ENCODE measurements around the gene ENTPD8.
"Not testable (repeated sequence)": the region's sequence is repeated elsewhere in the genome, so short reads cannot be mapped to it uniquely, and the experiment has no call there.

Gene ENTPD8

DNA sequence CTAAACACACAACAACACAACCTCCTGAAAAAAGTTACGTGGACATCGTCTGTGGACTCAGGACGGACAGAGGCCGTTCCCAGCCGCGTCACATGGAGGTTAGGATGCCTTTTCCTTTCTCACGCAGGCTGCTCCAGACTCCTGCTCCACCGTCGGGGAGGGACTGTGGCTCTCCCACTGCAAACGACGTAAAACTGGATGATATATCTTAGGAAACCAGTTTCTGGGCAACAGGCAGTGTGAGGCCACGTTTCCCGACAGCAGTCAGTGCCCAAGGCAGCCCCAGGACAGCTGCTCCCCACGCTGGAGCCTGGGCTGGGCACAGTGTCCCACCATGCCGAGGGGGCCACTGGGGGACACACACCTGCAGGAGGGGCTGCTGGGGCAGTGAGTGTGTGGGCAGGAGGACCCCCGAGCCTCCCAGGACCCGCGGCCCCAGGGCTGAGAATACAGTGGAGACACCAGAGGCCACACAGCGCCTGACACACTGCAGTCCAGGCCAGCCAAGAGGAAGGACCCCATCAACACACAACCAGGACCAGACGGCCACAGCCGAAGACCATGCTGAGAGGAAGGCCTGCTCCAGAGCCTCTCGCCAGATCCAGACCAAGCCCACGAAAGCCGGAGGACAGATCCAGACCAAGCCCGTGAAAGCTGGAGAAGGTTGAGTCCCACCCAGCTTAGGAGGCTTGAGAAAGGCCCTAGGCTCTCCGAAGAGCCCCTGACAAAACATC, 44.4 kb downstream of the ENTPD8 start:
- in situ Hi-C loops (cut with MboI; ENCODE audit: low sequenced_read_pairs) = no loop called here

DNA sequence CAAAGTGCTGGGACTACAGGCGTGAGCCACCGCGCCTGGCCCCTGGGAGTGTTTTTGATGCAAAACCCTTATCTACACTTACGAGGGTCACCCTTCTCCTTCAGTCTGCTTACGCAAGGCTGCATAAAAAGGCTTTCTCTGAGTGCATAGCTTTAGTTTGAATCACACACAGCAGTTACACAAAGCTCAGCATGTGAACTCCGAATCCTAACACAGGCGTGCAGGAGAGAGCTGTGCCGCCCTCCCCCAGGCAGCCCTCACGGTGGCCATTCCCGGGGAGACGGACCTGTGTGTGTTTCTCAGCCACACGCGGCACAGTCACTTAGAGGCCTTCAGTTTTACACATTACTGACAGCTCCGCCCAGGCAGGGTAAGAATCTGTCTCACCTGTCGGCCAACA, 44.9 kb downstream of the ENTPD8 start:
- in situ Hi-C loops (cut with MboI; ENCODE audit: low sequenced_read_pairs) = no loop called here

DNA sequence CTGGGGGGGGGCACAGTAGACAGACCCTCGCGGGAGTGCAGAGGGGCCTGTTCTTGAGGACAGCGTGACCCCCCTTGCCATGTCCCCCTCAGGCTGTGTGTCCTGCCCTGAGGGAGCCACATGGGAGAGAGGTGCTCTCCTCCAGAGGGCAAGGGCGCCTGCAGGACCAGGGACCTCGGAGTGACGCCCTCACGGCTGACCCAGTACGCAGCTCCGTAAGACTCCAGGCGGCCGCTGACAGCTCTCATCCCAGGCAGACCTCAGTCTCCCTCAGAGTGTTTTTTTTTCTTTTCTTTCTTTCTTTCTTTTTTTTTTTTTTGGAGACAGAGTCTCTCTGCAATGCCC, 45.5 kb downstream of the ENTPD8 start:
- in situ Hi-C loops (cut with MboI; ENCODE audit: low sequenced_read_pairs) = no loop called here

DNA sequence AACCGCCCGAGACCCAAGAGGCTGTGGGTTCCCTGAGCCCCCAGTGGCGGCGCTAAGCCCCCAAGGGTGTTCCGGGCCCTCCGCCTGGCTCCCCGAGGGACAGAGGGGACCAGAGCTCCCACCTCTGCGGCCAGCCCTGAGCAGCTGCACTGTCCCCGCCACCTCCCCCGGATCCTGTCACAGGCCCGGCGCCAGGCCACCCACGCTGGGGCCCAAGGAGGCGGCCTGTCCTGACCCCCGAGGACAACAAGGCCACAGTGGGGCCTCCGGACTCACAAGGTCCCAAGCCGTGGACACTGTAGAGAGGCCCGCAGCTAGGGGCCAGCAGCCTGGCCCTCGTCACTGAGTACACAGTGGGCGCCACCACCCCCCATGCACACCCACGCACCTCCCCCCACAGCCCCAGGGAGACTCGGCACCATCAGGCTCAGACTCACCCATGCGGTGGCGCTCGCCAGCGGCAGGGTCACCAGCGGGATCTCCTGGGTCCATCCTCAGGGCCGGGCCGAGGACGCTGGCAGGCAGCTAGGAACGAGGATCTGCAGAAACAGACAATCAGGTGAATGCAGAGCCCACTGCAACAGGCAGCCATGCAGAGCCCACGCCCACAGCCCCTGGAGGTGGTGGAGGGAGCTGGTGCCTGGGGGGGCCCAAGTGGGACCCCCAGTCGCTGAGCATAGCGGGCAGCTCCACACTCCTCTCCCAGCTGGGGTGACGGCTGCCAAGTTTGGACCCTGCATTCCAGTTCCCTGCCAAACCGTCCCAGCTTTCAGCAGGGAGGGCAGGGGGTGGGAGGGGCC, 46.1 kb downstream of the ENTPD8 start:
- in situ Hi-C loops (cut with MboI; ENCODE audit: low sequenced_read_pairs) = no loop called here

DNA sequence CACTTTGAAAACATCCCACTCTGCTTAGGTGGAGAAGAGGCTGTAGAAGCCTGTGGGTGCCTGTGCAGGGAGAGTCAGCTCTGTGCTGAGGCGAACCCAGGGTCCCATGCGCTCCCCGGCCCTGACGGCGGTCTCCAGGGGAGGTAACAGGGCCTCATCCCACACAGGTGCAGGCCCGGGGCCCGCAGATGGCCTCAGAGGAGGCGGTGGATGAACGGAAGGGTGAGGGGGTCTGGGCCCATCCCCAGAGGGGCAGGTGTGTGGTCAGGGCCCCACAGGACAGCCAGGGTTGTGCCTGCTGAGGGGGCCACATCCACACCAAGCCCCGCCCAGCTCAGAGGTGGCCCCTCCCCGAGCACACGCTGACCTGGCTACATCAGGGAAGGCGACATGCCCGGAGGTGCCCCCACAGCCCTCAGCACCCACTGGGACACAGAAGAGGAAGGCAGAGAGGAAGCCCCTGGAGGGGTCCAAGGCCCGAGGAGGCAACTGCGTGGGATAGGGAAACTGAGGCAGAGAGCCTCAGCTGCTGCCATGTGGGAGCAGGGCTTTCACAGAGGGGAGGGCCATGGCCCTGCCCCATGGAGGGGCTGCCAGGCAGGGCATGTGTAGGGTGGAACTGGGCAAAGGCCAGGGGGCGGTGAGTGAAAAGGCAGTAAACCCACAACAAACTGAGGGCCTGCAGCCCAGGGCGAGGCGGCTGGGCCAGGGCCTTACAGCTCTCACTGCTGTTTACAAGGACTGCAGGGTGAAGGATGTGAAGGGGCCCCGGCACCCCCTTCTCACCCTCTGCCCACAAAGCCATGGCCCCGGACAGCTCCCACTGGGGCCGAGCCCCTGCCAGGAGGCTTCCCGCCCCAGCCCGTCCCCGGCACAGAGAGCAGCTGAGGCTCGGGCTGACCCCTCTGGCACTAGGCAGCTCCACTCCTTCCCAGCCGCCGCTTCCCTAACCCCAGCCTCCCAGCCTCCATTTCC, 47.7 kb downstream of the ENTPD8 start:
- in situ Hi-C loops (cut with MboI; ENCODE audit: low sequenced_read_pairs) = no loop called here

DNA sequence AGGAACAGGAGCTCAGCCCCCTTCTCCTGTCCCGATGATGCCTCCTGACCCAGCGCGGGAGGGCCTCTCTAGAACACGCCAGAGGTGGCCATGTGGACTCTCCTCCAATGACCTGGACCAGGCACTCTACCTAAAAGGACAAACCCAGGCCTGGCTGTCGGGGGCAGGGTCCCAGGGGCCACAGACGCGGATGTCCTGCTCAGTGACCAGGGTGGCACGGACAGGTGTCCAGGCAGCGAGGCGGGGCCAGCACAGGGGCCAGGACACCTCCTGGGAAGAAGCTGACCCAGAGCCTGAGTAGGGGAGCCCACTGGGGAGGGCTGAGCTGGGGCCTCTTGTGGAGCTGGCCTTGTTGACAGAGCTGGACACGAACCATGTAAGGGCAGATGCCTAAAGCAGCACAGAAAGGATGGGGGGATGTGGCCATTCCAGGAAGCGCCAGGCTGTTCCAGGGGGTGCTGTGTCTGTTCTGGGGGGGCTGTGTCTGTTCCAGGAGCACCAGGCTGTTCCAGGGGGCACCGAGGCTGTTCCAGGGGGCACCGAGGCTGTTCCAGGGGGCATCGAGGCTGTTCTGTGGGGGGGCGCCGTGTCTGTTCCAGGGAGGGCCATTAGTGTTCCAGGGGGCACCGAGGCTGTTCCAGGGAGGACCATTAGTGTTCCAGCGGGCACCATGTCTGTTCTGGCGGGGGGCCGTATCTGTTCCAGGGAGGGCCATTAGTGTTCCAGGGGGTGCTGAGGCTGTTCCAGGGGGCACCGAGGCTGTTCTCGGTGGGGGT, 48.7 kb downstream of the ENTPD8 start:
- in situ Hi-C loops (cut with MboI; ENCODE audit: low sequenced_read_pairs) = no loop called here

DNA sequence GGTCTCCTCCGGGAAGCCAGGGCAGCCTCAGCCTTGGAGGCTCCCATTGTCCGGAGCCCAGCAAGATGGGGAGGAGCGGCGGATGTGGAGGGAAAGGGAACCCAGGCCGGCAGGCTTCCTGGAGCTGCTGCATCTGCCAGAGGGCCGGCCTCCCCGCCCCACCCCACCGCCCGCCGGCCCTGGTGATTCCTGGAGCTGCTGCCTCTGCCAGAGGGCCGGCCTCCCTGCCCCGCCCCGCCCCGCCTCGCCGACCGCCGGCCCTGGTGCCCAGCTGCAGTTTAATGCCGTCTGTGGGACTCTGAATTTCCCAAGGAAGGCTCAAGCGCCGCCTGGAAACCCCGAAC, 49.8 kb downstream of the ENTPD8 start:
- in situ Hi-C loops (cut with MboI; ENCODE audit: low sequenced_read_pairs) = no loop called here

DNA sequence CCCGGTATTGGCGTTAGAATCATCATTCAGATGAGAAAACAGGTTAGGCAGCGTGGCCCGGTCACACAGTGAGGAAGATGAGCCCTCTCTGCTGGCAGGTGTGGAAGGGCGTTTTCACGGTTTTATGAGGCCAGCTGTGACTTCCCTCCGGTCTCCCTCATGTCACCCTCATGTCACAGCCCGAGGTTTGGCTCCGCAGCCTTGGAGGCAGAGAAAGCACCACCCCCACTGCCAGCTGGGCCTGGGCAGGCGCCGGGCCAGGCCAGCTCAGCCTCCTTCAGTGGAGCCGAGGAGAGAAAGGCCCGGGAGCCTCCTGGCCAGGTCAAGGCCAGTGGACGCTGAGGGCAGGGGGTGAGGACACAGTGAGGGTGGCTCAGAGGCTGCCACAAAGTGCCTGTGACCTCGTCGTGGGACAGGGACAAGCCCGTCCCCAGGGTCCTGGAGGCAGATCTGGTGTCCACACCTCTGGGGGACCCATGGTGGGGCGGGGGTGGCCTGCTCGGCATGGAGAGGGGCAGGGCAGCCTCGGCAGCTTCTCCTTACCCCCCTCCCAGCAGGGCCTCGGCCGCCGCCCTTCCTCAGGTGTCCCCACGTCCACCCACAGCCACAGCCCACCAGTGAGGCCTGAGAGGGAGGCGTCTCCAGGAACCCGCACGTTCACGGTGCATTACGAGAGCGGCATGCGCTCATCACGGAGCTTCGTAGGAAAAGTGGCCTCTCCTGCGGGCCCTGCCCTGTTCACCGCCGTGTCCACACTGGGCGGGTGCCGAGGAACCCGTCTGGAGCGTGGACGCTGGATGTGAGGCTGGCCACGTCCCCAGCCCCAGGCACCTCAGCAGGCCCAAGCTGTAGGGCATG, 50.4 kb downstream of the ENTPD8 start:
- in situ Hi-C loops (cut with MboI; ENCODE audit: low sequenced_read_pairs) = no loop called here

DNA sequence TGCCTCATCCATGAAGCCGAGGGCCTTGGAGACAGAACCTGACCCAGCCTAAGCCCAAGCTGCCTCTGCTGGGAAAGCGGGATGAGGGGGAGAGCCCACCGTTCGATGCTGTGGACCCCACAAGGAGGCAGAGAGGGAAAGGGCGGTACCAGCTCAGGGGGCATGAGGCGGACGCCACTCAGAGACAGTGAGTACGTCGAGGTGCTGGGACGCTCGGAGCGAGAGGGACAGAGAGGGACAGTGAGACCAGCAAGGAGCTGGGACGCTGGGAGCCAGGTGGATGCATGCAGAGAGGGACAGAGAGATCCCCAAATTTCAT, 51.8 kb downstream of the ENTPD8 start:
- in situ Hi-C loops (cut with MboI; ENCODE audit: low sequenced_read_pairs) = no loop called here

DNA sequence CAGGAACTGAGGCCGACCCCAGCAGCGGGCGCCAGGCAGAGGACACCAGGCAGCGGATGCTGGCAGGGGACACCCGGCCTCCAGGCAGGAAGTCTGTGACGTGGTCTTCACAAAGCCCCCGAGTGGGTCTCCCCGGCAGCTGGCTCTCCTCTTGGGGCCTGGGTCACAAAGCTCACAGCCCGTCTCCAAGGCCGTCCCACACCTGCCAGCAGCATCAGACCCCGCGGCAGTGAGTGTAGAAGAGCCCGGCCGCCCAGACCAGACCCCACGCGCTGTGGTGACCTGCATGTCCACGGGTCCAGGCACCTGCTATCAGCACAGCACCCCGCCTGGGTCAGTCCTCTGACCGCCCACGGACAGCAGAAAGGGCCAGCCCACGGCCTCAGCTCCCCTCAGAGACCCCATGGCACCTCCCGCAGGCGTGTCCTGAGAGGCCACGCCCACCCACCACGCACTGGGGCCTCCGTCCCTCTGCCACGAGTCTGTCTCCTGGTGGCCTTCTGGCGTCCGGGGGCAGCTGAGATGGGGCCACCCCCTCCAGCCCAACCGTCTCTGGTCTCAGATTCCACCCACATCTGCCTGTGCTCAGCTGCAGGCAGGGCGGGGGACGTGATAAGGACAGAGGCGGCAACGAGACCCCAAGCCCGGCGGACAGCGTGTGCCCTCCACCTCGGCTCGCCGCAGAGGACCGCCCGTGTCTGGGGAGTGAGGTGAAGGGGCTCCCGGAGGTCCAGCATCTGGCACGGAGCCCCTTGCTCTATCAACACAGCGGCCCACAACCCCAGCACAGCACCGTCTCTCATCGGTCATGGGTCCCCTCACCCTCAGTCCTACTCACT, 52.3 kb downstream of the ENTPD8 start:
- in situ Hi-C loops (cut with MboI; ENCODE audit: low sequenced_read_pairs) = no loop called here

DNA sequence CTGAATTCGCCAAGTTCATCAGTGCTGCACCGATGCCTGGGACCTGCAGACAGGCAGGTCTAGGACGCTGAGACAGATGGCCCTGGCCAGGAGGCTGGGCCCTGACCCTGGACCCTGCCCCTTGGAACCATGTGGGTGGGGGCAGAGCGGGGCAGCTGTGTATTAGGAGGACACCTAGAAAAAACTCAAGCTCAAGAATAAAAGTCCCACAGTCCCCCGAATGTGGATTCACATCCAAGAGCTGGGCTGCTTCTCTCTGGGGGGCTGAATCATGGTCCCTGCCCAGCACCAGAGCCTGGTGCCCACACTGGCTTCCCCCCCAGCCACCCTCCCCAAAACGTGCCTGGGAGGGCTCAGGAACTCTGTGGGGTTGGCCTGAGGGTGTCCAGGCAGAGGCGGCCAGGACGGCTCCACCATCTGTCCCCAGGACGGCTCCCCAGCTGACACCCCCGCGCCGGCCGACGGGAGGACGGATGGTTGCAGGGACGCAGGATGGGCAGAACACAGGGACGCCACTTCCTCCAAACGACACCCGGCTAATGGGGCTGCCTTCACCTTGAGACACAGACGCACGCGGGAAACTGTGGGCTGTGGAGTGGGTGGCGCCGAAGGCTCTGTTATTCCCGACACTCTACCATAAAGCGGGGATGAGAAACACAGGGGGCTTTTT, 53.1 kb downstream of the ENTPD8 start:
- in situ Hi-C loops (cut with MboI; ENCODE audit: low sequenced_read_pairs) = no loop called here

DNA sequence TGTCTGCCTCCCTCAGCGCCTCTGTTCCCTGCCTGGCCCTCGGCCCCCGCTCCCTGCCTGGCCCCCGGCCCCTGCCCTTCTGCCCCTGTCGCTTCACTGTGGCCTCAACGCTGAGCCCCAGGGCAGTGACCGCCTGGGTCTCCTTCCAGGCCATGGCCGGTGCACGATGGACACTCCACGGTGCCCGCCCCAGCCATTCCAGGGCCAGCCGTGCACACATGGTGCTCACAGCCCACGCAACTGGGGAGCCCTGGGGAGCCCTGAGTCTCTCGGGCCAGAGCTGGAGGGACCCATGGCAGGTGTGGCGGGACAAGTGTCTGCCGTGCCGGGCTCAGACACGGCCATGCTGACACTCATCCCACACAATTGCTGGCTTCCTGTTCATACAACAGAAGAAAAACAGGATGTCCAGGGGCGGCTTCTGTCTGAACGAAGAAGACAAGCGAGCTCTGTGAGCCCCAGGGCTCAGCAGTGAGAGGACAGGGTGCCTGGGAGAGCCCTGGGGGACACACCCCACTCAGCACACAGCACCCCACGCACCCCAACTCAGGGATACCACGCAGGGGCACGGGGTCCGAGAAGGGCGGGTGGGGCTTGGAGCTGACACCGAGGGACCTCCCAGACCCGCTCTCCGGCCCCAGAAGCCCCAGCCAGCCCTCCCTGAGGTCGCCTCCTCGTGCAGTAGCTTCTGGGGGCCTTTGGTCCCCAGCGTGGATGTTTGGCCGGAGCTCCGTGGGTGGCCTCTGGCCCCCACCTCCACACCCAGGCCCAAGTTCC, 53.9 kb downstream of the ENTPD8 start:
- in situ Hi-C loops (cut with MboI; ENCODE audit: low sequenced_read_pairs) = no loop called here

DNA sequence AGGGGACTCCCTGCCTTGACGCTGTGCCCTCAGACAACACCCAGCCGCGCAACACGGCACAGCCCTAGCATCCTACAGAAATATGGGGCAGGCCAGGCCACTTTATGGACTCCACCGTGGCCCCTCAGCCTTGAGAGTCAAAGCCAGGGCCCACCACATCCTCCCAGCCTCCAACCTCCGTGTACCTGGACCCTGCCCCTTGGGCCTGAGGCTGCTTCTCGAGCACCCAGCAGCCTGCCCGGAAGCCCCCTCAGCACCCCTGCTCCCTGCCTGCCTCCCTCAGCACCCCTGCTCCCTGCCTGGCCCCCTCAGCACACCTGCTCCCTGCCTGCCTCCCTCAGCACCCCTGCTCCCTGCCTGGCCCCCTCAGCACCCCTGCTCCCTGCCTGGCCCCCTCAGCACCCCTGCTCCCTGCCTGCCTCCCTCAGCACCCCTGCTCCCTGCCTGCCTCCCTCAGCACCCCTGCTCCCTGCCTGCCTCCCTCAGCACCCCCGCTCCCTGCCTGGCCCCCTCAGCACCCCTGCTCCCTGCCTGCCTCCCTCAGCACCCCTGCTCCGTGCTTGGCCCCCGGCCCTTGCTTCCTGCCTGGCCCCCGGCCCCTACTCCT, 54.5 kb downstream of the ENTPD8 start:
- in situ Hi-C loops (cut with MboI; ENCODE audit: low sequenced_read_pairs) = not testable (repeated sequence)

DNA sequence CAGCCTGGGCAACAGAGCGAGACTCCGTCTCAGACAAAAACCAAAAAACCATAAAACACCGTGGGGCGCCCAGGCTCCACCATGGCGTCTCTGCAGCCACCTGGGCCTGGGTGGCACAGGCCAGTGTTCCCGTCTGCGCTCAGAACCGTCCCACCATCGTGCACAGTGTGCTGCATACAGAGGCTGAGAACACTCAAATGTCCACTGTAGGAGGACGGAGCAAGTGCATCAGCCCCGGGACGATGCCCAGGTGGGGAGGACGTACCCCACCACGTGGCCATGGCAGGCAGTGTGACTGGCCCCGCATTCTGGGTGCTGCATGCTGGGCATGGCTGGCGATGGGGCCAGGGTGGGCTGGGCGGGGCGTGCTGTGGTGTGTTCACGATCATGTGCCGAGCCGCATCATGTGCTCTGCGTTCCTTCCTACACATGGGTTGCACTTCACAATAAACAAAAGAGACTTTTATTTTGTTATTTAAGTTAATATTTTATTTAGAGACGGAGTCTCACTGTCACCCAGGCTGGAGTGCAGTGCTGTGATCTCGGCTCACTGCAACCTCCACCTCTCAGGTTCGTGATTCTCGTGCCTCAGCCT, 56.0 kb downstream of the ENTPD8 start:
- in situ Hi-C loops (cut with MboI; ENCODE audit: low sequenced_read_pairs) = no loop called here

Measured in HL-60/S4 treated with phorbol 12-myristate 13-acetate at 8.2 ng/mL for 4 days and 3 days (cell line).